HPDE6-E6E7 (cell line): Measurements from ENCODE around the gene ZNF547.

ENCODE experiments used
- DNase-seq: peaks from one replicate; pipeline ENCODE4 v3.0.0; 2011; ENCODE audit warnings: missing footprints; ENCODE audit errors: extremely low spot score

The ZNF547 gene

GRCh38 chr19:57362997-57363687 is at the start of gene ZNF547, which contains the start of gene TRAPPC2B:
TSS of gene ZNF547 (plus strand) at chr19:57363551. CDS start at chr19:57368556, 5,005 bp downstream.
TSS of gene TRAPPC2B (plus strand) at chr19:57363551. CDS start at chr19:57364834, 1,283 bp downstream.
- peak; percentile 92 for DNase-seq

GRCh38 chr19:57314146-57314545 is 49.2 kb upstream of the ZNF547 start:
- DNase-seq, result no peak

- DNase-seq, result no peak
Observed at GRCh38 chr19:57317503-57317902, 45.8 kb upstream of the ZNF547 start.

GRCh38 chr19:57319869-57320179 is 43.5 kb upstream of the ZNF547 start:
- no peak for DNase-seq

- DNase-seq, result peak; percentile 98
Observed at GRCh38 chr19:57320180-57321084, 42.9 kb upstream of the ZNF547 start, which contains the start of gene ZNF543. TSS of gene ZNF543 (plus strand) at chr19:57320472. CDS start at chr19:57320854, 382 bp downstream.

- no peak for DNase-seq
Observed at GRCh38 chr19:57321116-57321515, 42.2 kb upstream of the ZNF547 start.

- DNase-seq, result no peak
Observed at GRCh38 chr19:57321751-57322150, 41.6 kb upstream of the ZNF547 start.

- no peak for DNase-seq
Observed at GRCh38 chr19:57324992-57325391, 38.4 kb upstream of the ZNF547 start.

GRCh38 chr19:57327993-57328392 is 35.4 kb upstream of the ZNF547 start:
- no peak for DNase-seq

GRCh38 chr19:57334191-57334590 is 29.2 kb upstream of the ZNF547 start:
- DNase-seq, result peak; percentile 69

GRCh38 chr19:57338877-57339276 is 24.5 kb upstream of the ZNF547 start:
- DNase-seq, result no peak

GRCh38 chr19:57342582-57342981 is 20.8 kb upstream of the ZNF547 start:
- no peak for DNase-seq

- DNase-seq, result no peak
Observed at GRCh38 chr19:57348136-57348535, 15.2 kb upstream of the ZNF547 start.

- DNase-seq, result peak; percentile 99
Observed at GRCh38 chr19:57350877-57351805, 12.2 kb upstream of the ZNF547 start, which contains the start of gene ZNF304. TSS of gene ZNF304 (plus strand) at chr19:57351271. CDS start at chr19:57351665, 394 bp downstream.

GRCh38 chr19:57351867-57352266 is 11.5 kb upstream of the ZNF547 start:
- DNase-seq, result no peak

- no peak for DNase-seq
Observed at GRCh38 chr19:57355916-57356315, 7.4 kb upstream of the ZNF547 start.

- DNase-seq, result no peak
Observed at GRCh38 chr19:57357406-57357805, 5.9 kb upstream of the ZNF547 start.

- DNase-seq, result no peak
Observed at GRCh38 chr19:57359300-57359699, 4.1 kb upstream of the ZNF547 start.

GRCh38 chr19:57362419-57362818 is 932 bp upstream of the ZNF547 start:
- DNase-seq, result no peak

- no peak for DNase-seq
Observed at GRCh38 chr19:57363688-57364181, 384 bp downstream of the ZNF547 start.

- no peak for DNase-seq
Observed at GRCh38 chr19:57366776-57367175, 3.4 kb downstream of the ZNF547 start.
